ENCODE measurements around the gene RPL18A.

The RPL18A gene

DNA sequence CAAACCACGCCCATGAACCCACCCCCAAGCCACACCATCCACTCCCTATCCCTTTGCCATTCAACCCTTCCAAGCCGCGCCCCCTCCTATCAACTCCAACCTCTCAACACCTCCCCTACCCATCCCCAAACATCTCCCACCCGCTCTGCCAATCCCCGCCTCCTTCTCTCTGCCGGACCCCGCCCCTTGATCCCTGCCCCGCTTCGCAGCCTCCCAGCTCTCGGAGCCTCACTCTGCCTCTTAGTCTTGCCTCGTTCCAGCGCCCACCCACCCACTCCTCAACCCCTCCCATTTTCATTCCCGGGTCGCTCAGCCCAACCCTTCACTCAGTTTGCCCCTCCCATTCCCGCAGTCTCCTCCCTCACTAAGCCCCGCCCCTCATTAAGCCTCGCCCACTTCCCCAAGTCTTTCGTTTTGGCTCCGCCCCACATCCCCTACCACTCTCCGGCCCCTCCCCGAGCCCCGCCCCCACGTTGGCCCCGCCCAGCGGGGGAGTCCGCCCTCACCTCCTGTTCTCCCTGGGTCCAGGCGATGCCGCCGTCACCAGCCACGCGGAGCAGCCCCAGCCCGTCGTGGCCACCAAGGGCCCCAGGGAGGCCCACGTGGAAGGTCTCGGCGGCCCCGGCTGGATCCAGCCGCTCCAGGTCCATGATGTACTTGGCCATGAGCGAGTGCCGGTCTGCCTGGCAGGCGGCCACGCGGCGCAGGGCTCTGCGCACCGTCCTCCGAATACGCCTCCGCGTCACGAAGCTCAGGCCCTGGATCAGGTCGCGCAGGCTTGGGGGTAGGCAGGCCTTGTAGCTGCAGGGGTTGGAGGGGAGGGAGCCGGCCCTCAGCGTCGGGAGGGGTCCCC is 17.7 kb upstream of the RPL18A start:
- Histone ChIP-seq H2BK12ac (ENCODE audit: low read length) (peak overlapping the region; percentile 93), H4K8ac (ENCODE audit: low read depth, low read length) (no peak overlapping the region), H3K27ac (replicated peaks; ENCODE audit: low read length) (no peak overlapping the region), H3K23ac (ENCODE audit: low read depth, low read length, poor library complexity) (peak overlapping the region; percentile 95), H3K4me3 (ENCODE audit: low read length in 2 of 2) (peak overlapping the region; percentile 39 to 78), H2AK5ac (ENCODE audit: low read depth, low read length) (peak overlapping the region; percentile 99), H2BK120ac (ENCODE audit: low read depth, low read length) (peak overlapping the region; percentile 88), H3K36me3 (replicated peaks in 1 of 2; ENCODE audit: control insufficient read depth in 2 of 2, insufficient read depth in 2 of 2, low read length in 2 of 2) (no peaks in the 10 kb centered on the region), H4K91ac (ENCODE audit: low read depth, low read length, poor library complexity) (no peak overlapping the region), H2BK5ac (ENCODE audit: low read length) (no peak overlapping the region), H3K4ac (ENCODE audit: low read length) (no peak overlapping the region), H3K9ac (ENCODE audit: low read depth, low read length, poor library complexity) (peak overlapping the region; percentile 89), H2BK15ac (ENCODE audit: low read length) (peak overlapping the region; percentile 7), H2AFZ (ENCODE audit: low read length) (peak overlapping the region; percentile 97), H3K79me1 (ENCODE audit: low read depth, low read length) (no peaks in the 10 kb centered on the region), H3K4me2 (ENCODE audit: insufficient read depth, low read length, poor library complexity, severe bottlenecking) (peak overlapping the region; percentile 87), H3K27me3 (ENCODE audit: control insufficient read depth in 3 of 3, insufficient read depth in 3 of 3, low read depth in 1 of 3, low read length in 3 of 3) (peaks cover 0 to 33% (median 2%) of the 10 kb centered on the region in 3 experiments), H3K4me1 (ENCODE audit: control insufficient read depth in 2 of 2, insufficient read depth in 1 of 2, low read depth in 1 of 2, low read length in 2 of 2) (peaks cover 5 to 9% of the 10 kb centered on the region in 2 donors), H3K14ac (ENCODE audit: low read length) (peak overlapping the region; percentile 90), H3K9me3 (replicated peaks in 1 of 2; ENCODE audit: control insufficient read depth in 2 of 2, insufficient read depth in 1 of 2, low read depth in 1 of 2, low read length in 2 of 2) (no peaks in the 10 kb centered on the region), H3K18ac (ENCODE audit: low read length) (peak overlapping the region; percentile 99)
- peak; percentile 99 for DNase-seq (ENCODE audit: low spot score)
- WGBS, 2 donors (ENCODE audit: extremely low coverage in 2 of 2, insufficient read length in 2 of 2, insufficient replicate concordance in 1 of 2): 100% methylated on average over 3 of the region's 56 CpGs; no CpG with 5 or more reads in 1 of the 2 donors

DNA sequence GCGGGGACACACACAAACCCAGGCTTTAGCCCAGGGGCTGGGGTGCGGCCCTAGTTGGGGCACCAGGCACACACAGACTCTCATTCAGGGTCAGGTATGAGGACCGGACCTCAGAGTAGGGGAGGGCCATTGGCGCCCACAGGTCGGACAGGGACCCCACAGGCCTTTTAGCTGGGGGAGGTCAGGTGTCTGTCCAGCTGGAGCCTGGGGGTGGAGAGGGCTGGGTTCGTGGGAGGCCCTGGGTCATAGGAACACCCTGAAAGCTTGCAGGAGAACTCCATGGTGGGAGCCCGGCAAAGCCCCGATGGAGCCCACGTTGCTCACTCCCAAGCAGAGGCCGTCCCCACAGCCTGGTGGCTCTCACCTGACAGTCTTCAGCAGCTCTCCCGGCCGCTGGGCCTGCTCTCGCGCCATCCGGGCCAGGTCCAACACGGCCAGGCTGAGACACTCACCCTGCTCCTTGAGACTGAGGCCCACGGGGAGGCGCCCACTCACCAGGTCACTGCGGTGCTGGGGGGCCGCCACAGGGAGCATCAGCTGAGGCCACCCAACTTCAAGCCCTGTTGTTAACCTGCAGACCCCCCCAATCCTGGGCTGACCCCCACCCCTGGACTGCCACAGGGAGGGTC is 16.9 kb upstream of the RPL18A start:
- Histone ChIP-seq H3K9me3 (replicated peaks in 1 of 2; ENCODE audit: control insufficient read depth in 2 of 2, insufficient read depth in 1 of 2, low read depth in 1 of 2, low read length in 2 of 2) (no peaks in the 10 kb centered on the region), H2BK120ac (ENCODE audit: low read depth, low read length) (peak overlapping the region; percentile 88), H3K23ac (ENCODE audit: low read depth, low read length, poor library complexity) (peak overlapping the region; percentile 95), H3K4me2 (ENCODE audit: insufficient read depth, low read length, poor library complexity, severe bottlenecking) (peak overlapping the region; percentile 85), H3K18ac (ENCODE audit: low read length) (peak overlapping the region; percentile 99), H3K4me3 (ENCODE audit: low read length in 2 of 2) (peak overlapping the region; percentile 39 to 77), H2AK5ac (ENCODE audit: low read depth, low read length) (peak overlapping the region; percentile 99), H3K79me1 (ENCODE audit: low read depth, low read length) (no peaks in the 10 kb centered on the region), H3K27ac (replicated peaks; ENCODE audit: low read length) (no peak overlapping the region), H2BK5ac (ENCODE audit: low read length) (no peak overlapping the region), H3K14ac (ENCODE audit: low read length) (peak overlapping the region; percentile 90), H3K4me1 (ENCODE audit: control insufficient read depth in 2 of 2, insufficient read depth in 1 of 2, low read depth in 1 of 2, low read length in 2 of 2) (peaks cover 5 to 10% of the 10 kb centered on the region in 2 donors), H3K4ac (ENCODE audit: low read length) (no peak overlapping the region), H2BK15ac (ENCODE audit: low read length) (peak overlapping the region; percentile 7), H3K27me3 (ENCODE audit: control insufficient read depth in 3 of 3, insufficient read depth in 3 of 3, low read depth in 1 of 3, low read length in 3 of 3) (peaks cover 0 to 33% (median 2%) of the 10 kb centered on the region in 3 experiments), H2BK12ac (ENCODE audit: low read length) (peak overlapping the region; percentile 93), H2AFZ (ENCODE audit: low read length) (peak overlapping the region; percentile 97), H4K8ac (ENCODE audit: low read depth, low read length) (no peak overlapping the region), H3K9ac (ENCODE audit: low read depth, low read length, poor library complexity) (peak overlapping the region; percentile 89), H4K91ac (ENCODE audit: low read depth, low read length, poor library complexity) (no peak overlapping the region), H3K36me3 (replicated peaks in 1 of 2; ENCODE audit: control insufficient read depth in 2 of 2, insufficient read depth in 2 of 2, low read length in 2 of 2) (no peaks in the 10 kb centered on the region)
- WGBS, 2 donors (ENCODE audit: extremely low coverage in 2 of 2, insufficient read length in 2 of 2, insufficient replicate concordance in 1 of 2): no CpG with 5 or more reads among the region's 20 CpGs
- DNase-seq (ENCODE audit: low spot score): no peak

DNA sequence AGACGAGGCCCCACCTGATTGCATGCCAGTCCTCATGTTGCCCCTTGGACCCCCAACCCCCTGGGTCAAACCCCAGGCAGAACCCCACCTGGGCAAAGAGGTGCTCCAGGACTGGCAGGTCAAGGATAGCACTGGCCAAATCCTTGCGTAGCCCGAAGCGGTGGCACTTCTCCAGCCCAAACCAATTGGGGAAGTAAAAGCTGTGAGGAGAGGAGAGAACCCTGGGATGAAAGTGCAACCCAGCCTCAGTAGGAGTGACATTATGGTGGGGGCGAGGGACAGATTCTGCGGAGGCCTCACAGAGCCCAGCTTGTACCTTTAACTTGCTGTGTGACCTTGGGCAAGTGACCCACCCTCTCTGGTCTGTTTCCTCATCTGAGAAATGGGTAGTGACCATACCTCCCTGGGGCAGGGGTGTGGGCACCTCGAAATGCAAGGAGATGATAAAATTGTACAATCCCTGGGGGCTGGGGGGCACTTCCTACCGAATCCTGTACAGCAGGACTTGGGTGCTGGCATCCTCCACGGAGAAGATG is 16.4 kb upstream of the RPL18A start:
- Histone ChIP-seq H3K23ac (ENCODE audit: low read depth, low read length, poor library complexity) (no peak overlapping the region), H3K27me3 (ENCODE audit: control insufficient read depth in 3 of 3, insufficient read depth in 3 of 3, low read depth in 1 of 3, low read length in 3 of 3) (peaks cover 0 to 33% (median 2%) of the 10 kb centered on the region in 3 experiments), H3K36me3 (replicated peaks in 1 of 2; ENCODE audit: control insufficient read depth in 2 of 2, insufficient read depth in 2 of 2, low read length in 2 of 2) (no peaks in the 10 kb centered on the region), H2BK120ac (ENCODE audit: low read depth, low read length) (peak overlapping the region; percentile 77), H3K4me1 (ENCODE audit: control insufficient read depth in 2 of 2, insufficient read depth in 1 of 2, low read depth in 1 of 2, low read length in 2 of 2) (peaks cover 7 to 12% of the 10 kb centered on the region in 2 donors), H3K9ac (ENCODE audit: low read depth, low read length, poor library complexity) (no peak overlapping the region), H3K79me1 (ENCODE audit: low read depth, low read length) (no peaks in the 10 kb centered on the region), H3K4me2 (ENCODE audit: insufficient read depth, low read length, poor library complexity, severe bottlenecking) (no peak overlapping the region), H3K4me3 (ENCODE audit: low read length in 2 of 2) (no peak overlapping the region), H2BK5ac (ENCODE audit: low read length) (no peak overlapping the region), H3K18ac (ENCODE audit: low read length) (no peak overlapping the region), H3K14ac (ENCODE audit: low read length) (no peak overlapping the region), H3K9me3 (replicated peaks in 1 of 2; ENCODE audit: control insufficient read depth in 2 of 2, insufficient read depth in 1 of 2, low read depth in 1 of 2, low read length in 2 of 2) (no peaks in the 10 kb centered on the region), H4K8ac (ENCODE audit: low read depth, low read length) (no peak overlapping the region), H2AK5ac (ENCODE audit: low read depth, low read length) (peak overlapping the region; percentile 99), H2BK15ac (ENCODE audit: low read length) (peak overlapping the region; percentile 78), H2AFZ (ENCODE audit: low read length) (no peak overlapping the region), H4K91ac (ENCODE audit: low read depth, low read length, poor library complexity) (no peak overlapping the region), H3K4ac (ENCODE audit: low read length) (no peak overlapping the region), H2BK12ac (ENCODE audit: low read length) (peak overlapping the region; percentile 43), H3K27ac (replicated peaks; ENCODE audit: low read length) (no peak overlapping the region)
- DNase-seq (ENCODE audit: low spot score): no peak
- no CpG with 5 or more reads among the region's 9 CpGs for WGBS, 2 donors (ENCODE audit: extremely low coverage in 2 of 2, insufficient read length in 2 of 2, insufficient replicate concordance in 1 of 2)

Measured in neuronal stem cell (in vitro differentiated cells).